DMS 273 treated with DMSO at 0.1 percent for 48 hours (cell line): Measurements from ENCODE around the gene IFTAP.
"Not testable (repeated sequence)": the region's sequence is repeated elsewhere in the genome, so short reads cannot be mapped to it uniquely, and the experiment has no call there.

Experiments
- DNase-seq: peaks from one replicate; lab custom pipeline; 2025; lab: John Stamatoyannopoulos, UW

The IFTAP gene, protein sequence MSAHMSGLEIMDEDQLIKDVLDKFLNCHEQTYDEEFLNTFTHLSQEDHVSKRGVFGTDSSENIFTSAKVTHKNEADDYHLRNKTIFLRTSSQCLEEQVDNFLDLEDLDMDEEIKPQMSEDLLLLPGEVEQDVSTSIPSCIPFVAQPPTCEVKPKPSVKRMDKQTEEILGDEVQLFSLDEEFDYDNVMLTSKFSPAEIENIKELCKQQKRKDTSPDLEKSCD

DNA sequence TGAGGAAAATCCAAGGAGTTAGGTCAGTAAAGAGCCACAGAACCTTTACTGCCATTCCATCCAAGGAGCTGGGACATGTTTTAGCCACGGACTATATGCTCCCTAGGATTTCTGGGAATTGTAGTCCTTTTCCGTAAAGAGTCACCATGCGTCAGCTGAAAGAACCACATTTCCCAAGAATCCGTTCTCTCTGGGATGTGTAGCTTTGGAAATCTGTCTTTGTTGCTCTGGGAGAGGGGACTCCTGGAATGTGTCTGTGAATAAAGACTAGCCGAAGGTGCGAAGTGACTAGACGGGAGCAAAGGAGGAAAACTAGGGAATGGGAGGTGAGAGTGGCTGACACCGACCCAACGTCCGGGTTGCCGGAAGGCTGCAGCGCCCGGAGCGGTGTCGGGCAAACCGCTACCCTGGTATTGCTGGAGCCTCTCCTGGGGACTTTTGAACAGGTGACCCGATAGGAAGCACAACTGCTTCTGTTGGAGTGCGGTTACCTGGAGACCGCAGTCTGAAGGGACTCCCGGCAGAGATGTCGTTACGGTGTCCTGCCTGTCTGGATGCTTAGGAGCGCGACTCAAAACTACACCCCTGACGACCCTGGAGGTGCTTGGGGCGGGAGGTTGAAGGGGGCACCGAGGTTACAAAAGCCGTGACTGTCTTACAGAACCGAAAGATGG, at the start of gene IFTAP:
IFTAP (plus strand) TSS at position 187 of the 674 bp plus-strand sequence. CDS start 15,602 bp downstream, outside the sequence.
- DNase-seq: peak; percentile 75

DNA sequence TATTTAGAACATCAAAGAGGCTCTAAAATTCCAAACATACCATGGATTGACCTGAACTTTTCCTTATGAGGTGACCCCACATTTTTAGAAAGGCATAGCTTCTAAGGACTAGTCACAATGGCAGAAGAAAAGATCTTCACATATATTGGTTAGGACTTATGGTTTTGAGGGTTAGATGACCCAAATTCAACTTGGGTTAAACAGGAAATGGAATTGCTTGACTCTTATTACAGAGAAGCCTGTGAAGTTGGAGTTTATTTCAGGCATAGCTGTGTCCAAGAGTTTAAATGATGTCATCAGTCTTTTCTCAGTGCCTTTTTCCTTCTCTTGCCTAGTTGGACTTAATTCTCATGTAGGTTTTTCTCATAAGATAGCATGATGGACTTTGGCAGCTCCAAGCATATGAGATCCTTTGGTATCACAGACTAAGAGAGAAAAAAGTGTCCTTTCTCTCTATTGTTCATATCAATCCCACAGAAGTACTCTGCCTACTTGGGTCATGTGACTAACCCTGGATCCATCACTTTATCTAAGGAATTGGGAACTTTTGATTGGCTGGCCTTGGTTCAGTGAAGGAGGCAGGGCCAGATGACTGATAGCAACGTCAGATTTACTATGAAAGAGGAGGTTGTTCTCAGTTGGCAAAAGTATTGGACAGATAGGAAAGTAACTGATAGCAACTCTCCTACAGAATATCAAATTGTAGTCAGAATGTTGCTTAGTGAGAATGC, 43.8 kb upstream of the IFTAP start:
- no peak for DNase-seq

DNA sequence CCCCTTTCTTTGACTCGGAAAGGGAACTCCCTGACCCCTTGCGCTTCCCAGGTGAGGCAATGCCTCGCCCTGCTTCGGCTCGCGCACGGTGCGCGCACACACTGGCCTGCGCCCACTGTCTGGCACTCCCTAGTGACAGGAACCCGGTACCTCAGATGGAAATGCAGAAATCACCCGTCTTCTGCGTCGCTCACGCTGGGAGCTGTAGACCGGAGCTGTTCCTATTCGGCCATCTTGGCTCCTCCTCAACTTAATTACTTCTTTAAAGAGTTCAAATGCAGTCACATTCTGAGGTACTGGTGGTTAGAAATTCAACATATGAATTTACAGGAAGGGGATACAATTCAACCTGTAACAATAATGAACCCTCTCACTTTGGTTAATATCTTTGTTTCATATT, 36.9 kb upstream of the IFTAP start:
- DNase-seq: not testable (repeated sequence)

DNA sequence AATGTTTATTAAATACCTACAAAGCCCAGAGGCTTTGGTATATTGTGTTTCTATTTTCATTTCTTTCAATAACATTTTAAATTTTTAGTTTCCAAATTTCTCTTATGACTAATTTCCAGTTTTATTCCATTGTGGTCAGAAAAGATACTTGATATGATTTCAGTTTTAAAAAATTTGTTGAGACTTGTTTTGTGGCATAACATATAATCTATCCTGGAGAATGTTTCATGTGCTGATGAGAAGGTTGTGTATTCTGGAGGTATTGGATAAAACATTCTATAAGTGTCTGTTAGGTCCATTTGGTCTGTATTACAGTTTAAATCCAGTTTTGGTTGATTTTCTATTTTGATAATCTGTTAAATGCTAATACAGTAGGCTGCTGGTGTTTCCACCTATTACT, 36.3 kb upstream of the IFTAP start:
- no peak for DNase-seq

DNA sequence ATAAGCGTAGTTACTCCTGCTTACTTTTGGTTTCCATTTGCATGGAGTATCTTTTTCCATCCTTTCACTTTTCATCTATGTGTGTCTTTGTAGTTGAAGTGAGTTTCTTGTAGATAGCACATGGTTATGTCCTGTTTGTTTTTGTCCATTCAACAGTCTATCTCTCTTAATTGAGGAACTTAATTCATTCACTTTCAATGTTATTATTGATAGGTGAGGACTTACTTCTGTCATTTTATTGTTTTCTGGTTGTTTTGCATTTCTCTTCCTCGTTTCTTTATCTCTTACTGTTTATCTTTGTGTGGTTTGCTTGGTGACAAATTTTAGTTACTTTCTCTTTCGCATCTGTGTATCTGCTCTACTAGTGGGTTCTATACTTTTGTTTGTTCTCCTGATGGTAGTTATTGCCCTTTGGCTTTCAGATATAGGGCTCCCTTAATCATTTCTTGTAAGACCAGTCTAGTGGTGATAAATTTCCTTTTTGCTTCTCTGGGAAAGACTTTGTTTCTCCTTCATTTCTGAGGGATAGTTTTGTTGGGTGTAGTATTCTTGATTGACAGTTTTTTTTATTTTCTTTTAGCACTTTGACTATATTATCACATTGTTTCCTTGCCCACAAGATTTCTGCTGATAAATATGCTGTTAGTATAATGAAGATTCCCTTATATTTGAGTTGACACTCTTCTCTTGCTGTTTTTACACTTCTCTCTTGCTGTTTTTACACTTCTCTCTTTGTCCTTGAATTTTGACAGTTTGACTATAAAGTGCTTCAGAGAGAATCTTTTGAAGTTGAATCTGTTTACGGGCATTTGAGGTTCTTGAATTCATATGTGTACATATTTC, 35.5 kb upstream of the IFTAP start:
- no peak for DNase-seq

DNA sequence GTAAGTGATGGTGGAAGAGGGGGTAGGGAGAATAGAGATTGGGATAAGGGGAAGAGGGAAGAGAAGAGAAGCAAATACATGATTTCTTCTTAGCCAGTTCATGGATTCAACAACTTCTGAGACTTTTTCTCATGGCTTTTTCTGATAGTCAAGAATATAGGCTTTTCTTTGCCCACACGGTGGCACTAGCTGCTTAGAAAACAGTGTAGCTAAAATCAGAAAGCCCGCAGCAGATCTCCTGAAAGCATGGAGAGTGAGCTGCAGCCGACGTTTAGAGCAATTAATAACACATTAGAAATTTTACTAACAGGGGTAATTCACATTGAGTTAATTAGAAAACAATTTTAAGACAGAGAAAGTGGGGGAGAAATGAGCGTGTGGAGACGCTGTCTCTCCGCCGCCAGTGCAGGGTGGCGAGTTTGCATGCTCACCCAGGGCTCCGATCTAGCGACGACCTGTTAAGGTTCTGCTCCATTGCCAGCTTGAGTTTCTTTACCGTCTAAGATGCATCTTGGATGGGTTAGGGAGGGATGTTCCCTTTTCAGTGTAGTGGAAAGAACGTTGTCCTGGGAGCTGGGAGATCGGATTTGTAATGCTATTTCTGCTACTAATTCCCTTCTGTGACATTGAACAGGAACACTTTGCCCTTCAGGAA, 29.8 kb upstream of the IFTAP start:
- no peak for DNase-seq

DNA sequence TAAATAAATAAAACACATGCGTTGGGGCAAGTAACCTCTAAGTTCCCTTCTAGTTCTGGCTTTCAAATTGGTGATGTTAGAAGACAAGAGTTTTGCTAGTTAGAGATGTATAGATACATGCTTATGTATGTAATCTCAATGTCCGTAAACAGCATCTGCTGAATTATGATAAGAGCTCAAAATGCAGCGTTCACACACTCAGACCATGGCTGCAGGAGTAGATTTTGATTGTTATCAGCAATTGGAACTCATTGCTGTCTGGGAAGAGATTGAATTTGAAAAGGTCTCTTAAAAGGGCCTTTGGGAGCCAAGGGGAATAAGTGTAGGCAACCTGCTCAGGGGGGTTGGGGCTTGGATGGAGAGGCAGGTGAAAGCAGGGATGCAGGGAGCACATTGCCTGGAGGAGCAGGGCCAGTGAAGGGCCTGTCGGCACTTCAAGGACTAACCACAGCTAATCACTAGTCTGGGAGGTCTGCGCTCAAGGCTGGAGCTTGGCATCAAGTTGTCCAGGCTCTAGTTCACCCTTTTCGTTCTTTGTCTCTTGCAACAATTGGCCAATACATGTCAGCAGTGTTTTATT, 29.2 kb upstream of the IFTAP start:
- DNase-seq: no peak

DNA sequence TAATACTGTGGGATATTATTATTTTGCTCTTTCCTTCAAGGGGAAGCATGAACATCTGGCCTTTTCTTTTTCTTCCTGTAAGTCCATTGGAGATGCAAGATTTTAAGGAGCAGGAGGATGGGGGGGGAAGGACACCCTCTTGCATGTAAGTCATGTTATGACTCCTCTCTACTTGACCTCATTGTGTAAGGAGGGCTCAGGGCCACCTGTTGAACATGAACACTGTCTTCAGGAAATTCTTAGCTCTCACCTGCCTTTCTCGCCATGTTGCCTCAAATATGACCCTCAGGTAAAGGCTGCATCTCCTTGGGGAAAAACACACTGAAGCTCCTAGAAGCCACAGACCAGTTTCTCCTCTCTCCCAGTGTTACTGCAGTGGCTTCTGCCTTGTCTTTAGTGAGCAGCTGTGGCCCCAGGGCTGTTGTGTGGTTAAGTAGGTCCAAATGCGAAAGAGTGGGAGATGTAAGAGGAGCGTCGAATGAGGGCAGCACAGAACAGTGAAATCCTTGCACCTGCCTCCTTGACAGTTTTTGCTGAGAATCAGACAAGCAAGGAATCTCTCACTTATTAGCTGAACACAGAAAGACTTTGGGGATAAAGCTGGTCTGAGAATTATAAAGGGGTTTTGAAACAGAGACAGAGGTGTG, 27.8 kb upstream of the IFTAP start:
- DNase-seq: no peak

DNA sequence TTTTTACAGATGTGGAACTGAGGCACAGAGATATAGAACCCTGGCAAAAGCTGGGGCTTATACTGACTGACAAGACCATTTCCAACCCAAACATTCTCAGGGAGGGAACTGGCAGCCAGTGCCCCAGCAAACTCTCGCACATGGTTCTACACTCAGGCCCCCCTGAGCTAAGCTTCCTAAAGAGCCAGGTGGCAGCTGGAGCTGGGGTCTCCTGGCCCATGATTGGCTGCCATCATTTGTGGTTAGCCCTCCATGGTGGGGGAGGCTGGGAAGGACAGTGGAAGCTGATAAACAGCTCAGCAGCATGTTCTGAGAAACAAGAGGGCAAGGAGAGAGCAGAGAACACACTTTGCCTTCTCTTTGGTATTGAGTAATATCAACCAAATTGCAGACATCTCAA, 26.6 kb upstream of the IFTAP start, which contains the start of gene RAG1:
RAG1 (plus strand) TSS at position 314 of the 400 bp plus-strand sequence. CDS start 5,298 bp downstream, outside the sequence.
- DNase-seq: no peak

DNA sequence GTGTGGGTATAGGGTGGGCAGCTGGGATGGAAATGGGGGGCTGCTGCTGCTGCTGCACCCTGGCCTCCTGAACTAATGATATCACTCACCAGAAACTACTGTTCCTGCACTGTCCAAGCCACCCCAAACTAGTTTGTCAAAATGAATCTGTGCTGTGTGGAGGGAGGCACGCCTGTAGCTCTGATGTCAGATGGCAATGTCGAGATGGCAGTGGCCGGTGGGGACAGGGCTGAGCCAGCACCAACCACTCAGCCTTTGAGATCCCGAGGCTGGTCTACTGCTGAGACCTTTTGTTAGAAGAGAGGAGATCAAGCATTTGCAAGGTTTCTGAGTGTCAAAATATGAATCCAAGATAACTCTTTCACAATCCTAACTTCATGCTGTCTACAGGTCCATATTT, 25.2 kb upstream of the IFTAP start:
- DNase-seq: no peak

DNA sequence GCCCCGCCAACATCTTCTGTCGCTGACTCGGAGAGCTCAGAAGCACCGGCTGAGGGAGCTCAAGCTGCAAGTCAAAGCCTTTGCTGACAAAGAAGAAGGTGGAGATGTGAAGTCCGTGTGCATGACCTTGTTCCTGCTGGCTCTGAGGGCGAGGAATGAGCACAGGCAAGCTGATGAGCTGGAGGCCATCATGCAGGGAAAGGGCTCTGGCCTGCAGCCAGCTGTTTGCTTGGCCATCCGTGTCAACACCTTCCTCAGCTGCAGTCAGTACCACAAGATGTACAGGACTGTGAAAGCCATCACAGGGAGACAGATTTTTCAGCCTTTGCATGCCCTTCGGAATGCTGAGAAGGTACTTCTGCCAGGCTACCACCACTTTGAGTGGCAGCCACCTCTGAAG, 19.8 kb upstream of the IFTAP start:
- DNase-seq: no peak

DNA sequence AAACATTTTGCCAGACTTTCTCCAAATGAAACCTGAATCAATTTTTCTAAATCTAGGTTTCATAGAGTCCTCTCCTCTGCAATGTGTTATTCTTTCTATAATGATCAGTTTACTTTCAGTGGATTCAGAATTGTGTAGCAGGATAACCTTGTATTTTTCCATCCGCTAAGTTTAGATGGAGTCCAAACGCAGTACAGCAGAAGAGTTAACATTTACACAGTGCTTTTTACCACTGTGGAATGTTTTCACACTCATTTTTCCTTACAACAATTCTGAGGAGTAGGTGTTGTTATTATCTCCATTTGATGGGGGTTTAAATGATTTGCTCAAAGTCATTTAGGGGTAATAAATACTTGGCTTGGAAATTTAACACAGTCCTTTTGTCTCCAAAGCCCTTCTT, 16.9 kb upstream of the IFTAP start:
- no peak for DNase-seq

DNA sequence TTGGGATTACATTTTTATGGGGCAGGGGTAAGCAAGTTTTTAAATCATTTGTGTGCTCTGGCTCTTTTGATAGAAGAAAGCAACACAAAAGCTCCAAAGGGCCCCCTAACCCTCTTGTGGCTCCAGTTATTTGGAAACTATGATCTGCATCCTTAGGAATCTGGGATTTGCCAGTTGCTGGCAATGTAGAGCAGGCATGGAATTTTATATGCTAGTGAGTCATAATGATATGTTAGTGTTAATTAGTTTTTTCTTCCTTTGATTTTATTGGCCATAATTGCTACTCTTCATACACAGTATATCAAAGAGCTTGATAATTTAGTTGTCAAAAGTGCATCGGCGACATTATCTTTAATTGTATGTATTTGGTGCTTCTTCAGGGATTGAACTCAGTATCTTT, 16.4 kb upstream of the IFTAP start:
- DNase-seq: no peak

DNA sequence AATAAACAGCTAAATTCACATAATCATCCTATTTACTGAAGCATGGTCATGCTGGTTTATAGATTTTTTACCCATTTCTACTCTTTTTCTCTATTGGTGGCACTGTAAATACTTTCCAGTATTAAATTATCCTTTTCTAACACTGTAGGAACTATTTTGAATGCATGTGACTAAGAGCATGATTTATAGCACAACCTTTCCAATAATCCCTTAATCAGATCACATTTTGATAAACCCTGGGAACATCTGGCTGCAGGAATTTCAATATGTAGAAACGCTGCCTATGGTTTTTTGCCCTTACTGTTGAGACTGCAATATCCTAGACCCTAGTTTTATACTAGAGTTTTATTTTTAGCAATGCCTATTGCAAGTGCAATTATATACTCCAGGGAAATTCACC, 15.8 kb upstream of the IFTAP start:
- DNase-seq: no peak

DNA sequence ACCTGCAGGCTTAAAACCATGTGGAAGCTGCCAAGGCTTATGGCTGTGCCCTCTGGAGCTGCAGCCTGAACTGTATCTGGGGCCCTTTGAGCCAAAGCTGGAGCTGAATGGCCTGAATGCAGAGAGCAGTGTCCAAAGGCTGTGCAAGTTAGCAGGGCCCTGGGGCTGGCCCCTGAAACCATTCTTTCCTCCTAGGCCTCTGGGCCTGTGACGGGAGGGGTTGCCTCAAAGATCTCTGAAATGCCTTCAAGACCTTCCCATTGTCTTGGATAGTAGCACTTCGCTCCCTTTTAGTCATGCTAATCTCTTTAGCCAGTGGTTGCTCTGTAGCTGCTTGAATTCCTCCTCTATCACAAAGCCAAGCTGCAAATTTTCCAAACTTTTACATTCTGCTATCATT, 12.8 kb upstream of the IFTAP start:
- DNase-seq: no peak

DNA sequence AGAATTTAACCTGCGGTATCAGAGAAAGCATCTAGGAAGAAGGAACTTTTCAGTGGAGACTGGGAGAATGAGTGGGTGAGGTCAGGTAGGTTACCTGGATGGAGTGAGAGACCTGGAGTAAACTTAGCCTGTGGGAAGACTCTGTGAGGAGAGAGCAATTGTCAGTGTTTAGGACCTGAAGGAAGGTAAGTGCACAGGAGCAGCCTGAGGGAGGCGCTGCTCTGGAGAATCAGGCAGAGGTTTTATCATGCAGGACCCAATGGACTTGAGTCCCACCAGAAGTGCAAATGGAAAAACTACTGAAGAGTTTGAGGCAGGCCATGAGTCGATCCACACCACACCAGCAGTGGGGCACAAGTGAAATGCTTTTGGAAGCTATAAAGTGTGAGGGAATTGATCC, 10.6 kb upstream of the IFTAP start:
- DNase-seq: no peak

DNA sequence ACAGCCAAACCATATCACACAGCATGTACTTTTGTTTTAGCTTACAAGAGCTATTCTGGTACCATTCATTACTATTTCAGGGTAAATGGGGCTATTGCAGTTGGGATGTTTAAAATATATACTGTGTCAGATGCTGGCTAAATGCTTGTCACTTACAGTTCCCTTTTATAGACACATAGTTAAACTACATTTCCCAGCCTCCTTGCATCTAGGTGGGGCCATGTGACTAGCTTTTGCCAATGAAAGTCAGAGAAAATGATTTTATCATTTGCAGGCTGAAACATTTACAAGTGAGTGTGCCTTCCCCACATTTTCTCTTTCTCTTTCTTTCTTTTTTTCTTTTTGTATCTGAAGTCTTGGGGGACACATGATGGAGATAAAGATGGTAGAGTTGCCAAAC, 7.8 kb upstream of the IFTAP start:
- DNase-seq: no peak

DNA sequence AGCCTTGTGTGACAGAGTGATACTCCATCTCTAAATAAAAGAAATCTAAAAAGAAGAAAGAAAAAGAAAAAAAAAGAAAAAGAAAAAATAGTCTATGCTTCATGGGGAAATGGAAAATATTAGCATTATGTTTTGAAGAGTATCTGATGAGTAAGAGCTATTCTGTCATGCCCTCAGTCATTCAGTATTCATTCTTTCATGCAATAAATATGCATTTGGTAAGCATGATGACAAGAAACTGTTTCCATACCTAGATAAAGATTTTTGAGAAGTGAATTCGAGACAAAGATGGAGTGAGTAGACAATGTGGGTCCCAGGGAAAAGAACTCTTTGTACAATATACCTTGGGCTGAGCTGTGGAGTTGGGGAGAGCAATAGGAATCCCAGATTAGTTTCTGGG, 6.2 kb upstream of the IFTAP start:
- no peak for DNase-seq

DNA sequence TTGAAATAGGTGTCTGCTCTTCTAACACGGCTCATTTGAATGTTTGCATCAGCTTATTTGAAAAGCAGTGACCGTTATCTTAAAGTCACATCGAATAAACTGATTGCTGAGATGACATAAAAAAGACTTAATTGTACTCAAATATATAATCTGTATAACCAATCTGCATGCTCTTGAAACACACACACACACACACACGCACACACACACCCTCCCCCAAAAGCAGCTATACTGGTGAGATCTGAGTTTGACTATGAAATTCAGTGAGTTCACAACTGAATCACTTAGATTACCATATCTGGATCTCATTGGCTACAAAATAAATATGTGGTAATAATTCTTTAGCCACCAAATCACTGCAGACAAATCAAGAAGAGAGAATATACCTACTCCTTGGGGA, 3.8 kb upstream of the IFTAP start:
- DNase-seq: no peak

DNA sequence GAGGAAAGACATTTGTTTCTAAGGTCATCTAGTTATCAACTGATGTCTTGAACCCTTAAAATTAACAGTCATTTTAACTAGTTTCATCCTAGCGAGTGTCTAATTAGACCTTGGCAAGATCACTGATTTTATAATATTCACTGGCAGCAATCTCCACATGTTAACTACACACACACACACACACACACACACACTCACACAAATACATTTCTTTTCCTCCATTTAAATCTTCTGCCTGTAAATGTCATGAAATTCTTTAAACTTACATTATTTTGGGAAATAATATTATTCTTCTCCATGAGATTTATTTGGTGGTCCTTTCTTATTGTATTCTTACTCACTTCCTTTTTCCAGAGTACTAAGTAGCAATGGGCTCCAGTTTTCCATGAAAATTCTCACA, 2.9 kb upstream of the IFTAP start:
- DNase-seq: no peak

DNA sequence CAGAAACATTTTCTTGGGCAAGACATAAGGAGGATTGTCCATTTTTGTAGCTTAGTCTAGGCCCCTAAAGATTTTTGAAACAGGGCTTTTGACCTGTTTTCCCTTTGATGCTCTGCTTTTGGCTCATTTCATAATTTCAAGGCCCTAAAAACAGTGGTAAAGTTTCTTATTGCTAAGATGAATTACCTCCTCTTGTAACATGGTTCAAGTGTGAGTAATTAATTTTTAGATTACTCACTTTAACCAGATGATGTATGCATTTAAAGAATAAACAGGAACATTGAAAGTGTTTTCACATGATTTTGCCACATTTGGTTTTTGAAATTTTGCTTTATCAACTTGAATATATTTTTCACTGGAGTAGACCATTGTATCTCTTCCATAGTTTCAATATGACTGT, 2.6 kb downstream of the IFTAP start:
- no peak for DNase-seq
